ENCODE results near the gene PLEKHA5.

The PLEKHA5 gene

DNA sequence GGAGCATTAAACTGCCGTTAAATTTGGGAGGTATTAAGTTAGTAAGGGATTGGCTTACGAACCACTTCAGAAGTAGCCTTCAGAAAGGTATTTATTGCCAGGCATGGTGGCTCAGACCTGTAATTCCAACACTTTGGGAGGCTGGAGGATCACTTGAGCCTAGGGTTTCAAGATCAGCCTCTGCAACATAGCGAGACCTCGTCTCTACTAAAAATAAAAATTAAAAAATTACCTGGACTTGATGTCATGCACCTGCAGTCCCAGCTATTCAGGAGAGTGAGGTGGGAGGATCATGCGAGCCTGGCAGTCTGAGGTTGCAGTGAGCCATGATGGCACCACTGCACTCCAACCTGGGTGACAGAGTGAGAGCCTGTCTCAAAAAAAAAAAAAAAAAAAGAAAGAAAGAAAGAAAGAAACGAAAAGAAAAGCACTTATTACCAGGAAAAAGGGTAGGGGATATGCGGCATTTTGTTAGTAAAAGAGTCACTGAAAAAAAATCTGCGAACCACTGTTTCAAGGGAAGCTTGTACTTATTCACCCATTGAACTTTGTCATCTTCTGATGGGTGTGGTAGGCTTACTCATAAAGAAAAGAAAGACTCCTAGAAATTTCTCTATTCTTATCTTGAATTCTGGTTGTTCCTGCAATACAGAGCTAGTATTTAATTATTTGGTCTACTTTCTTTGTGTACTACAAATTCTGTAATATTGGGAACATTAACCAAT, 33.6 kb upstream of the PLEKHA5 start:
- no peak for TF ChIP-seq EZH2phosphoT487 (IDR thresholded peaks at IDR 0.05; ENCODE audit: low read depth)
- TF ChIP-seq, protein P1, sequence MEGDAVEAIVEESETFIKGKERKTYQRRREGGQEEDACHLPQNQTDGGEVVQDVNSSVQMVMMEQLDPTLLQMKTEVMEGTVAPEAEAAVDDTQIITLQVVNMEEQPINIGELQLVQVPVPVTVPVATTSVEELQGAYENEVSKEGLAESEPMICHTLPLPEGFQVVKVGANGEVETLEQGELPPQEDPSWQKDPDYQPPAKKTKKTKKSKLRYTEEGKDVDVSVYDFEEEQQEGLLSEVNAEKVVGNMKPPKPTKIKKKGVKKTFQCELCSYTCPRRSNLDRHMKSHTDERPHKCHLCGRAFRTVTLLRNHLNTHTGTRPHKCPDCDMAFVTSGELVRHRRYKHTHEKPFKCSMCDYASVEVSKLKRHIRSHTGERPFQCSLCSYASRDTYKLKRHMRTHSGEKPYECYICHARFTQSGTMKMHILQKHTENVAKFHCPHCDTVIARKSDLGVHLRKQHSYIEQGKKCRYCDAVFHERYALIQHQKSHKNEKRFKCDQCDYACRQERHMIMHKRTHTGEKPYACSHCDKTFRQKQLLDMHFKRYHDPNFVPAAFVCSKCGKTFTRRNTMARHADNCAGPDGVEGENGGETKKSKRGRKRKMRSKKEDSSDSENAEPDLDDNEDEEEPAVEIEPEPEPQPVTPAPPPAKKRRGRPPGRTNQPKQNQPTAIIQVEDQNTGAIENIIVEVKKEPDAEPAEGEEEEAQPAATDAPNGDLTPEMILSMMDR (IDR thresholded peaks at IDR 0.05; ENCODE audit: low read depth, low read length), result no peak
- no peaks in the 10 kb centered on the region for H4K20me1 ChIP-seq (ENCODE audit: insufficient read depth, low read length)
- H3K9me3 ChIP-seq (ENCODE audit: insufficient read depth, low read length), result no peaks in the 10 kb centered on the region; the same call in 1 of the 2 replicates
- H3K4me1 ChIP-seq (ENCODE audit: low read length), result no peaks in the 10 kb centered on the region
- no peak overlapping the region for H3K27ac ChIP-seq (ENCODE audit: low read length)
- H3K4me2 ChIP-seq (ENCODE audit: low read length), result no peak overlapping the region
- no peak overlapping the region for H3K4me3 ChIP-seq (ENCODE audit: low read length)
- H3K36me3 ChIP-seq (replicated peaks; ENCODE audit: low read depth, low read length), result no peaks in the 10 kb centered on the region
- H2AFZ ChIP-seq (ENCODE audit: low read depth, low read length), result no peak overlapping the region
- H3K9ac ChIP-seq (ENCODE audit: low read length), result no peak overlapping the region
- H3K27me3 ChIP-seq (ENCODE audit: low read depth, low read length), result no peaks in the 10 kb centered on the region
- no peaks in the 10 kb centered on the region for H3K79me2 ChIP-seq (ENCODE audit: low read length)

DNA sequence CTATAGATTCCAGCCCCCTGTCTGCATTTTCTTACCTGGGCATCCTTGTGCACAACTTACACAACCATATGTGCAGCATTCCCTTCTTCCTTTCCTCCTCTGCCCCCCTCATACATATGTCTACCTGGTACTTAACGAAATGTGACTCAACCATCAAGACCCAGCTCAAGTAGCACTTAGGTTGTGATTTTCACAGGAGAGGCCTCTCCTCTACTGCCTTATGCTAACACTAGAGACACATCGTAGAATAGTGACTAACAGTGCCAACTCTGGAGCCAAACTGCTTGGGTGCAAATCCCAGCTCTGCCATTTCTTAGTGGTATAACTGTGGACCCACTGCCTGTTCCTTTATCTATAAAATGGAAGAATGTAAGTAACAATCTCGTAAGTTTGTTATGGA, 24.1 kb upstream of the PLEKHA5 start:
- no peak overlapping the region for H3K4me2 ChIP-seq (ENCODE audit: low read length)
- no peak for TF ChIP-seq EZH2phosphoT487 (IDR thresholded peaks at IDR 0.05; ENCODE audit: low read depth)
- TF ChIP-seq, protein P1 (IDR thresholded peaks at IDR 0.05; ENCODE audit: low read depth, low read length), result no peak
- H3K4me3 ChIP-seq (ENCODE audit: low read length), result no peak overlapping the region
- H3K79me2 ChIP-seq (ENCODE audit: low read length), result no peaks in the 10 kb centered on the region
- H3K9me3 ChIP-seq (ENCODE audit: insufficient read depth, low read length), result no peaks in the 10 kb centered on the region
- no peaks in the 10 kb centered on the region for H3K27me3 ChIP-seq (ENCODE audit: low read depth, low read length)
- no peaks in the 10 kb centered on the region for H3K36me3 ChIP-seq (replicated peaks; ENCODE audit: low read depth, low read length)
- no peaks in the 10 kb centered on the region for H3K4me1 ChIP-seq (ENCODE audit: low read length)
- H3K27ac ChIP-seq (ENCODE audit: low read length), result no peak overlapping the region
- no peak overlapping the region for H3K9ac ChIP-seq (ENCODE audit: low read length)
- no peaks in the 10 kb centered on the region for H4K20me1 ChIP-seq (ENCODE audit: insufficient read depth, low read length)
- H2AFZ ChIP-seq (ENCODE audit: low read depth, low read length), result no peak overlapping the region

DNA sequence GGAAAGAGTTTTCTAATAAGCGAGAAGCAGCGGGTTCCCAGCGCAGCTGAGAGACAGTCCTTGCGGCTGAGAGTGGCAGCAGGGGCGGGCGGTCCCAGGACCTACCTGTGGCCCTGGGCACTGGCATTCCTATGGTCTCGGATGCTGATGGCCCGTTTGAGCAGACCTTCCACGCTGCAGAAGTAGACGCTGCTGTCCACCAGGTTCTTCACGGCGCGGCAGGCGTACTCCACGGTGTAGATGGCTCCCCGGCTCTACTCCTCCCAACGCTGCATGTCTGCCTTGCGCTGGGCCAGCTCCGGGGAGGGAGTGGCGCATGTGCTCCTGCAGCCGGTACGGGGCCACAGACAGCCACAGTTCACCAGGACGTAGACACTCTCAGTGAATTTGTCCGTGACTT, 21.8 kb upstream of the PLEKHA5 start:
- H2AFZ ChIP-seq (ENCODE audit: low read depth, low read length), result no peak overlapping the region
- H3K9ac ChIP-seq (ENCODE audit: low read length), result no peak overlapping the region
- H3K36me3 ChIP-seq (replicated peaks; ENCODE audit: low read depth, low read length), result no peaks in the 10 kb centered on the region
- H3K4me1 ChIP-seq (ENCODE audit: low read length), result no peaks in the 10 kb centered on the region
- H4K20me1 ChIP-seq (ENCODE audit: insufficient read depth, low read length), result no peaks in the 10 kb centered on the region
- TF ChIP-seq EZH2phosphoT487 (IDR thresholded peaks at IDR 0.05; ENCODE audit: low read depth), result no peak
- TF ChIP-seq, protein P1 (IDR thresholded peaks at IDR 0.05; ENCODE audit: low read depth, low read length), result no peak
- H3K9me3 ChIP-seq (ENCODE audit: insufficient read depth, low read length), result no peaks in the 10 kb centered on the region
- H3K27ac ChIP-seq (ENCODE audit: low read length), result no peak overlapping the region
- no peak overlapping the region for H3K4me2 ChIP-seq (ENCODE audit: low read length)
- no peaks in the 10 kb centered on the region for H3K79me2 ChIP-seq (ENCODE audit: low read length)
- no peaks in the 10 kb centered on the region for H3K27me3 ChIP-seq (ENCODE audit: low read depth, low read length)
- no peak overlapping the region for H3K4me3 ChIP-seq (ENCODE audit: low read length)

DNA sequence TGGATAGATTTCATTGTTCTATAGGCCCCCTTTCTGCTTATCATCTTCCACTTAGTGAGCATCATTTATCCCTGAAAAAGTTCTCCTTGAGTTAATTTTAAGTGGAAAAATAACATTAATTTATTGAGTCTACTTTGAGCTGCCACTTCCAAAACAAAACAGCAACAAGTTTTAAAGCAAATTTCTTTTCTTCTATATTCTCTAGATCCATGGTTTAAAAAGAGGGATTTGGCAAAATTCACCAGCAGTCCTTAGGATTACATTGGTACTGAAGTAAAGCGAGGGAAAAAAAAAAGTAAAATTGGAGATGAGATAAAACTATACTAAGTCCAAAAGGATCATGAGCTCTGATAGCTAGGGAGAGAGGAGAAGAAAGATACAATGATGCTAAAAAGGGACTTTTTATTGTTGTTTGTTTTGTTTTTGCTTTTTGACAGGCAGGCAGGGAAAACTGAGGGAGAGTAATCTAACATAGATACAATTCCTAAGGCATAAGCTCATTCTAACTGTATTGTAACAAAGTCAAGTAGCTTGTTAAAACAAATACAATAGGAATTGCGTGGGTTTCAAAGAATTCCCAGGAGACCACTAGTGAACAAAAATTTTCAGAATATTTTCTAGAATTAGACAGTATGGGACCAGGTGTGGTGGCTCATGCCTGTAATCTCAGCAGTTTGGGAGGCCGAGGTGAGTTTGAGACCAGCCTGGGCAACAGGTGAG, 19.2 kb upstream of the PLEKHA5 start:
- Histone ChIP-seq H2AFZ (ENCODE audit: low read depth, low read length) (no peak overlapping the region), H3K36me3 (replicated peaks; ENCODE audit: low read depth, low read length) (no peaks in the 10 kb centered on the region), H3K79me2 (ENCODE audit: low read length) (no peaks in the 10 kb centered on the region), H3K4me1 (ENCODE audit: low read length) (no peaks in the 10 kb centered on the region; the same call in 1 of the 2 replicates), H3K4me3 (ENCODE audit: low read length) (no peak overlapping the region), H3K9ac (ENCODE audit: low read length) (no peak overlapping the region), H3K9me3 (ENCODE audit: insufficient read depth, low read length) (no peaks in the 10 kb centered on the region), H4K20me1 (ENCODE audit: insufficient read depth, low read length) (no peaks in the 10 kb centered on the region), H3K4me2 (ENCODE audit: low read length) (no peak overlapping the region), H3K27me3 (ENCODE audit: low read depth, low read length) (no peaks in the 10 kb centered on the region), H3K27ac (ENCODE audit: low read length) (no peak overlapping the region)
- no peak for TF ChIP-seq EZH2phosphoT487 (IDR thresholded peaks at IDR 0.05; ENCODE audit: low read depth)

All from OCI-LY3 (cell line).